NOMO-1 (cell line): ENCODE results near the gene OTUD5.
"Not testable (repeated sequence)": the region's sequence is repeated elsewhere in the genome, so short reads cannot be mapped to it uniquely, and the experiment has no call there.

Source experiments
- DNase-seq, 2 experiments: peaks; one replicate each; lab custom pipeline; 2025; ENCODE audit not compliant: unreplicated experiment in 2 of 2; lab: John Stamatoyannopoulos, UW

OTUD5 gene, protein sequence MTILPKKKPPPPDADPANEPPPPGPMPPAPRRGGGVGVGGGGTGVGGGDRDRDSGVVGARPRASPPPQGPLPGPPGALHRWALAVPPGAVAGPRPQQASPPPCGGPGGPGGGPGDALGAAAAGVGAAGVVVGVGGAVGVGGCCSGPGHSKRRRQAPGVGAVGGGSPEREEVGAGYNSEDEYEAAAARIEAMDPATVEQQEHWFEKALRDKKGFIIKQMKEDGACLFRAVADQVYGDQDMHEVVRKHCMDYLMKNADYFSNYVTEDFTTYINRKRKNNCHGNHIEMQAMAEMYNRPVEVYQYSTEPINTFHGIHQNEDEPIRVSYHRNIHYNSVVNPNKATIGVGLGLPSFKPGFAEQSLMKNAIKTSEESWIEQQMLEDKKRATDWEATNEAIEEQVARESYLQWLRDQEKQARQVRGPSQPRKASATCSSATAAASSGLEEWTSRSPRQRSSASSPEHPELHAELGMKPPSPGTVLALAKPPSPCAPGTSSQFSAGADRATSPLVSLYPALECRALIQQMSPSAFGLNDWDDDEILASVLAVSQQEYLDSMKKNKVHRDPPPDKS

GRCh38 chrX:48957477-48957826, at the start of gene OTUD5:
OTUD5 (minus strand) TSS chrX:48957607; CDS start chrX:48957570, 37 bp downstream.
- peak; percentile 39 to 56 for DNase-seq

DNA sequence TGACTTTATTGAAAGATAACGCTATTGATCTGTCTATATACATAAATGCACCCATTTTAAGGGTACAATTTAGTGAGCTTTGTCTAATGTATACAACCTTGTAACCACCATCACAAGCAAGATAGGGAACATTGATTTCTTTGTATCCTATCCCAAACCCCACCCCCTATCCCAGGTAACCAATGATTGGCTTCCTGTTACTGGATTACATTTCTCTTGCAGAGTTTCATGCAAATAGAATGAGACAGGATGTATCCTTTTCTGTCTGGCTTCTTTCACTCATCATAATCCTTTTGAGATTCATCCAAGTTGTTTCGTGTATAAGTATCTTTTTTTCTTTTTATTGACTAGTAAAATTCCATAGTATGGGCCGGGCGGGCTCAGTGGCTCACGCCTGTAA, 46.3 kb upstream of the OTUD5 start:
- no peak for DNase-seq

DNA sequence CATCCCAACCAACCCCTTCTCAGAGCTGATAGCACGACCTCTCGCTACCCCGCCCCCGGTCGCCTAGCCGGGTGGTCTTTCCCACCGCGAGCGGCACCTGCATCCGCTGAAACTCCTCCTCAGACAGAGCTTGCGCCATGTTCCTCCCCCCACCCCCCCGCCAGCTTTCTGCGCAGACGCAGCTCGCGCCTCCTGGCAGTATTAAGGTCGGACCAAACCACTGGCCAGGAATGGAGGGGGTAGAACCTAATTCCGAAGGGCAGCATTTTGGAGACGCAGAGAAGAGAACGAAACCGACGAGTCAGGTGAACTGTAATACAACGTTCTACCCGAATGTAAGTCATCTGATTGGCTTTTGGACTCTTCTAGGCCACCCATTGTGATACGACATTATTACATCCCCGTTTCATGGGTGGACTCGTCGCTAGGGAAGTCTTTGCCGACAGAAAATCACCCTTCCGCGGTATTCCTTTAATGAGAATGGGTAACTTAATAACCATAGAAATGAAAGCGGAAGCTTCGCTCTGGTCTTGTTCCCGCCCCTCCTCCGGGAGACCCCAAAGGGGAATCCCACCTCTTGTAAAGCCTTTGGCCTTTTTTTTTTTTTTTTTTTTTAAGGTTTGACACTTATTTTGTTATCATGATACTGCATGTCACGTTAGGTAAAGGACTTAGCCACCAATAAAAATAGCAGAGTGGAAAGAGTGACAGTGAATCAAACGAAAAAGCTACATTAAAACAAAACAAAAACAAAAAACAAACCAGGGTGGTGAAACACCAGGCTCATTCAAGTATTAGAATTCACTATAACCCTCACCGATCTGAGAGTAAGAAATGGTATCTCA, 44.9 kb upstream of the OTUD5 start, which contains the start of gene GRIPAP1:
TSS of gene GRIPAP1 (minus strand) at position 174 of the 845 bp plus-strand sequence. CDS start at position 139, 35 bp downstream.
- DNase-seq: peak; percentile 49 to 73

- DNase-seq: peak; percentile 30 to 33
Measured at GRCh38 chrX:49001521-49002090, 44.2 kb upstream of the OTUD5 start.

DNA sequence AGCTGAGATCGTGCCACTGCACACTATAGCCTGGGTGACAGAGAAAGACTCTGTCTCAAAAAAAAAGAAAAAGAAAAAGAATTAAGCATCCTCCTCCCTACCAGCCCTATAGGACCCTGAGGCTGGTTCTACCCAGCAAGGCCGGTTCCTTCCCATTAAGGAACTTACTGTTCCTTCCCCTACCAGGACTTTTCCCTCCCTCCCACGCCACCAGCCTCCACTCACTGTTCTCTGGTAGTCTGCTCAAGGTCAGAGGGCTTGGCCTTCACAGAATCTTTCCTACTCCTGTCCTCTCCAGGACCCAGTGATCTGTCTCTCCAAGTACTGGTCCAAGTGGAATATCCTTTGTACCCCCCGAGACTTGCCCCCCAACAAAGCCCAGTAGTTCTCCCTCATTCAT, 43.2 kb upstream of the OTUD5 start:
- no peak for DNase-seq

DNA sequence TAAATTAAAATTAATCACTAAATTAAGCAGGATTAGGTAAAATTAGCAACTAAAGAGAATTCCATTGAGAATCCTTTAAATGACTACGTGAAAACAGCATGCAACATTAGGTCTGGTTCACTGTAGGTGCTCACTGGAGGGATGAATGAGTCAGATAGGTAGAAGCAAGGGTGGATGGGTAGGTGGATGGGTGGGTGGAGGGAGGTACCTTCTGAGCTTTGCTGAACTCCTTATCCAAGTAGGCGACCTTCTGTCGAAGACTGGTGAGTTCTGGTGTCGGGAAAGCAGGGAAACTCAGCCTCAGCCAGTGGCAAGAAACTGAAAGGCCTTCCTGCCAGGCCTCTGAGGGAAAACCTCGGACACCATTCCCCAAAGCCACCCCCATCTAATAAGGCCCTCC, 41.6 kb upstream of the OTUD5 start:
- no peak for DNase-seq

DNA sequence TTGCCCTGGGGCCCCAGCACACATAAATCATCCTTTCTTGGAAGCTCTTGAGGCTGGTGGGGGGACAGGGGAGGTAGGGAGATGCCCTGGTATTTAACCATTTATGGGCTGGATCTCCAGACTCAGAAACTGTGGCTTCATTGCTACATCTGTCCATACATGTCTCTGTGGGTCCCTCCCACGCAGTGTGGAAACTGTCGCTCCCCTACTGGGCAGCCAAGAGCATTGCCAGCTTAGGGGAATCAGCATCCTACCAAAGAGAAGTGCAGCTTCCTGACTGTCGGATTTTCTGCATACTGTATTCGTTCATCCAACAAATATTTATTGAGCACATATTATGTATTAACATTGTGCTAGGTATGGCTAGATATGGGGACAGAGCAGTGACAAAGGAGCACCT, 41.0 kb upstream of the OTUD5 start:
- no peak for DNase-seq

DNA sequence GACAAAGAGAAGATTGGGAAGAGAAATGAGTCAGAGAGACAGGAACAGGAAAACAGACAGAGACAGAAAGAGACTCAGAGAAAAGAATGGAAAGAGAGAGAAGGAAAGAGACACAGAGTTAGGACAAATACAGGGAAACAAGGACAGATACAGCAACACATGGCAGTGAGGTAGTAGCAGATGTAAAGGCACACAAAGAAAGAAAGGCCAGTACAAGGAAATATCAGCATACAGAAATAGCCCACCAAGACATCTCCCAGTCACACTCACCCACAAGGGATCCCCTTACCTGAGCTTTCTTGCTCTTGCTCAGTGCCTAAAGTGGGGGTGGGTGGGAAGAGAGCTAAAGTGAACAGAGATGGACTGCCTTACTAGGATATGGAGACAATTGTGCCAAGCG, 40.5 kb upstream of the OTUD5 start:
- no peak for DNase-seq

GRCh38 chrX:48997455-48997854, 40.0 kb upstream of the OTUD5 start:
- no peak for DNase-seq

GRCh38 chrX:48996969-48997368, 39.6 kb upstream of the OTUD5 start:
- DNase-seq: no peak

GRCh38 chrX:48992341-48992740, 34.9 kb upstream of the OTUD5 start:
- no peak for DNase-seq

GRCh38 chrX:48989483-48989882, 32.1 kb upstream of the OTUD5 start:
- DNase-seq: no peak

GRCh38 chrX:48983896-48984295, 26.5 kb upstream of the OTUD5 start:
- DNase-seq: no peak

DNA sequence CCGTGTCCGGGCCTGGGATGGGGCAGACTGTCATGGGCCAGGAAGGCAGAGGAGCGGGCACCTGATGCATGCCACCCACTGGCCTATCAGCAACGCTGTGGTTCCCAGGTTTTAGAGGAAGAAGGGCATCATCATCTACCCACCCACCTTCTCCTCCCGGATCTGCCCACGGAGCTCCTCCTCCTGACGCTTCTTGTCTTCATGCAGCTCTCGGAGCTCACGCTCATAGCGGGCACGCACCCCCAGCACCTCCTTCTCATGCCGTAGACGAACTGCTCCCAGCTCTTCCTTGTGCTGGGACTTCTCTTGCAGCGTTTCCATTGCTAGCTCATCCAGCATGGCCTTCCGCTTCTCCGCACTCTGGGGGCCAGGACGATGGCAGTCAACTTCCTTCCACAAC, 25.7 kb upstream of the OTUD5 start:
- DNase-seq: no peak

DNA sequence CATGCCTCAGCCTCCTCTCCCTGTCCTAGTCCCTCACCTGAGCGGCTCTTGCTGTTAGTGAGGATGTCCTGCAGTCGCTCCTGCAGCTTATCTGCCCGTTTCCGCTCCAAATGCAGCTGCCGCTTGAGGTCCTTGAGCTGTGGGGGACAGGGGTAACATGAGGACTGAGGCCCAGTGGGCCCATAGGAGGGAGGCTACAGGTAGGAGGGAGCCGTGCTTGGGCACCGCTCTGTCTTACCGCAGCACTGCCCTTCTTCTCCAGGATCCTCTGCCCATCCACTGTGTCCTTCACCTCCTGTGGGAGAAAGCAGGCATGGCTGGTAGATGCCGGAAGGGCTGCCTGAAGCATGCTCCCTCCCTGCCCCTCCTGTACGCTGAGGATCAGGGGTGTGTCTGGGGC, 23.8 kb upstream of the OTUD5 start:
- no peak for DNase-seq

- DNase-seq: not testable (repeated sequence)
Measured at GRCh38 chrX:48980341-48980740, 22.9 kb upstream of the OTUD5 start.

GRCh38 chrX:48978226-48978625, 20.8 kb upstream of the OTUD5 start:
- no peak for DNase-seq

- no peak for DNase-seq
Measured at GRCh38 chrX:48976086-48976485, 18.7 kb upstream of the OTUD5 start.

GRCh38 chrX:48975541-48975940, 18.1 kb upstream of the OTUD5 start:
- no peak for DNase-seq

GRCh38 chrX:48975041-48975440, 17.6 kb upstream of the OTUD5 start:
- DNase-seq: no peak

GRCh38 chrX:48974574-48974973, 17.2 kb upstream of the OTUD5 start:
- DNase-seq: no peak
